ENCODE results near the gene DMD. TPM values are rescaled to one million over a fixed set of nuclear protein-coding genes. Genes with fewer than 3 reads are reported as not detected.

The DMD gene
- polyA plus RNA-seq, 1 donor from 2014 or later, result 21.6 TPM

GRCh38 chrX:31181377-31182000, 2029.9 kb downstream of the DMD start:
- H3F3A ChIP-seq (ENCODE audit: insufficient read depth, low read length, poor library complexity, severe bottlenecking), result no peaks in the 10 kb centered on the region
- no peak overlapping the region for H3K9ac ChIP-seq (ENCODE audit: low read length)
- H4K20me1 ChIP-seq (ENCODE audit: insufficient read depth), result no peaks in the 10 kb centered on the region
- no peaks in the 10 kb centered on the region for H3K9me3 ChIP-seq (ENCODE audit: low read length)
- H3K4me3 ChIP-seq (ENCODE audit: low read length), result no peak overlapping the region
- no peak overlapping the region for H2AFZ ChIP-seq (ENCODE audit: low read depth, low read length)
- no peak overlapping the region for H3K27ac ChIP-seq (ENCODE audit: low read length)
- TF ChIP-seq CTCF (IDR thresholded peaks at IDR 0.05; ENCODE audit: poor library complexity, severe bottlenecking) (no peak), RAD21 (conservative IDR thresholded peaks at IDR 0.05) (no peak), MXI1 (conservative IDR thresholded peaks at IDR 0.05; ENCODE audit: poor library complexity, severe bottlenecking) (no peak), REST (IDR thresholded peaks at IDR 0.05; ENCODE audit: borderline replicate concordance) (no peak), POLR2AphosphoS5 (IDR thresholded peaks at IDR 0.05) (no peak), EZH2 (IDR thresholded peaks at IDR 0.05; ENCODE audit: borderline replicate concordance, insufficient read depth, low read length, poor library complexity, severe bottlenecking) (no peak), TAF1 (IDR thresholded peaks at IDR 0.05; ENCODE audit: low read depth) (no peak), EP300 (conservative IDR thresholded peaks at IDR 0.05; ENCODE audit: poor library complexity, severe bottlenecking) (no peak), SMC3 (conservative IDR thresholded peaks at IDR 0.05; ENCODE audit: poor library complexity) (no peak)
- H3K4me2 ChIP-seq (ENCODE audit: low read length), result no peak overlapping the region
- no peaks in the 10 kb centered on the region for H3K79me2 ChIP-seq (replicated peaks; ENCODE audit: insufficient read depth, low read length)
- no peaks in the 10 kb centered on the region for H3K36me3 ChIP-seq (ENCODE audit: insufficient read depth, low read length)
- no peaks in the 10 kb centered on the region for H3K9me2 ChIP-seq (ENCODE audit: insufficient read depth, low read length)
- no peaks in the 10 kb centered on the region for H3K27me3 ChIP-seq (ENCODE audit: insufficient read depth, low read depth, low read length)

GRCh38 chrX:31179203-31179602, 2032.1 kb downstream of the DMD start:
- Histone ChIP-seq H4K20me1 (ENCODE audit: insufficient read depth) (no peaks in the 10 kb centered on the region), H3K9me3 (ENCODE audit: low read length) (no peaks in the 10 kb centered on the region), H3K9me2 (ENCODE audit: insufficient read depth, low read length) (no peaks in the 10 kb centered on the region), H3K79me2 (replicated peaks; ENCODE audit: insufficient read depth, low read length) (no peaks in the 10 kb centered on the region), H3K4me2 (ENCODE audit: low read length) (no peak overlapping the region), H3K27me3 (ENCODE audit: insufficient read depth, low read depth, low read length) (no peaks in the 10 kb centered on the region), H3K9ac (ENCODE audit: low read length) (no peak overlapping the region), H3K4me3 (ENCODE audit: low read length) (no peak overlapping the region), H3K36me3 (ENCODE audit: insufficient read depth, low read length) (no peaks in the 10 kb centered on the region), H2AFZ (ENCODE audit: low read depth, low read length) (no peak overlapping the region), H3K27ac (ENCODE audit: low read length) (no peak overlapping the region), H3F3A (ENCODE audit: insufficient read depth, low read length, poor library complexity, severe bottlenecking) (no peaks in the 10 kb centered on the region)
- TF ChIP-seq REST (IDR thresholded peaks at IDR 0.05; ENCODE audit: borderline replicate concordance), result no peak
- TF ChIP-seq POLR2AphosphoS5 (IDR thresholded peaks at IDR 0.05), result no peak
- TF ChIP-seq RAD21 (conservative IDR thresholded peaks at IDR 0.05), result no peak
- no peak for TF ChIP-seq CTCF (IDR thresholded peaks at IDR 0.05; ENCODE audit: poor library complexity, severe bottlenecking)
- no peak for TF ChIP-seq TAF1 (IDR thresholded peaks at IDR 0.05; ENCODE audit: low read depth)
- TF ChIP-seq EP300 (conservative IDR thresholded peaks at IDR 0.05; ENCODE audit: poor library complexity, severe bottlenecking), result no peak
- TF ChIP-seq SMC3 (conservative IDR thresholded peaks at IDR 0.05; ENCODE audit: poor library complexity), result no peak
- no peak for TF ChIP-seq EZH2 (IDR thresholded peaks at IDR 0.05; ENCODE audit: borderline replicate concordance, insufficient read depth, low read length, poor library complexity, severe bottlenecking)
- no peak for TF ChIP-seq MXI1 (conservative IDR thresholded peaks at IDR 0.05; ENCODE audit: poor library complexity, severe bottlenecking)
